Measurements from ENCODE around the gene ARL14EP. TPM values are rescaled to one million over a fixed set of nuclear protein-coding genes. Genes with fewer than 3 reads are reported as not detected.
A peak's percentile ranks its signal among the peaks of the same experiment; 100 is the strongest.

The ARL14EP gene
- total and polyA plus RNA-seq, 12 donors, result 10.1 to 43.5 (median 30.5) TPM

- DNase-seq, result no peak
- Histone ChIP-seq H3K27ac (no peak overlapping the region), H3K36me3 (peaks cover 0 to 40% (median 12%) of the 10 kb centered on the region in 9 donors), H3K4me3 (no peak overlapping the region), H3K9me3 (no peaks in the 10 kb centered on the region), H3K27me3 (no peaks in the 10 kb centered on the region), H3K4me1 (peaks cover 3 to 43% (median 33%) of the 10 kb centered on the region in 9 donors)
- ATAC-seq, result no peak
- TF ChIP-seq CTCF (IDR thresholded peaks at IDR 0.05), result no peak
- intact Hi-C loops (cut with DNase I), result loop anchor here in 3 of 10 donors (10.0 kb wide), 2 partner anchors 195 to 895 kb away; no protein-coding TSS in a partner anchor
- 77 to 79% methylated on average over 4 of the region's 4 CpGs for WGBS, 2 donors
Observed at GRCh38 chr11:30329150-30329940, 6.4 kb downstream of the ARL14EP start.

- intact Hi-C loops (cut with DNase I), result loop anchor here in 1 of 10 donors (5.0 kb wide), 1 partner anchor 901 kb away; no protein-coding TSS in a partner anchor
- Histone ChIP-seq H3K36me3 (peaks cover 0 to 78% (median 26%) of the 10 kb centered on the region in 9 donors), H3K9me3 (no peaks in the 10 kb centered on the region), H3K4me3 (no peak overlapping the region), H3K27ac (no peak overlapping the region), H3K4me1 (peaks cover 0 to 12% (median 5%) of the 10 kb centered on the region in 9 donors), H3K27me3 (no peaks in the 10 kb centered on the region)
- WGBS, 2 donors, result 73 to 75% methylated on average over 3 of the region's 3 CpGs
- peak in 7 of 9 donors; percentile 36 to 61 (median 49) for TF ChIP-seq CTCF (IDR thresholded peaks at IDR 0.05)
- DNase-seq (no peak), ATAC-seq (peak in 2 of 8 donors; percentile 50 to 69)
Observed at GRCh38 chr11:30333405-30333804, 10.5 kb downstream of the ARL14EP start.

GRCh38 chr11:30342736-30343166 is 19.8 kb downstream of the ARL14EP start:
- peaks cover 0 to 4% (median 0%) of the 10 kb centered on the region in 9 donors for H3K4me1 ChIP-seq
- WGBS, 2 donors, result 92 to 95% methylated on average over 1 of the region's 1 CpG
- no peak for TF ChIP-seq CTCF (IDR thresholded peaks at IDR 0.05)
- peaks cover 0 to 37% (median 0%) of the 10 kb centered on the region in 9 donors for H3K36me3 ChIP-seq
- peak overlapping the region in 1 of 10 donors; percentile 10 for H3K27ac ChIP-seq
- intact Hi-C loops (cut with DNase I), result loop anchor here in 3 of 10 donors (5.0 to 10.0 kb wide), 3 partner anchors 242 to 572 kb away; partner anchors contain the start of gene MPPED2 (in 2 of the 3)
- H3K27me3 ChIP-seq, result no peaks in the 10 kb centered on the region
- no peak overlapping the region for H3K4me3 ChIP-seq
- DNase-seq, result no peak
- ATAC-seq, result peak in 1 of 8 donors; percentile 42
- no peaks in the 10 kb centered on the region for H3K9me3 ChIP-seq

GRCh38 chr11:30344085-30344484 is 21.2 kb downstream of the ARL14EP start:
- ATAC-seq, result no peak
- intact Hi-C loops (cut with DNase I), result loop anchor here in 3 of 10 donors (5.0 to 10.0 kb wide), 3 partner anchors 241 to 571 kb away; partner anchors contain the start of gene MPPED2 (in 2 of the 3)
- no peak for TF ChIP-seq CTCF (IDR thresholded peaks at IDR 0.05)
- Histone ChIP-seq H3K4me1 (peaks cover 0 to 4% (median 0%) of the 10 kb centered on the region in 9 donors), H3K27me3 (no peaks in the 10 kb centered on the region), H3K36me3 (peaks cover 0 to 24% (median 0%) of the 10 kb centered on the region in 9 donors), H3K9me3 (no peaks in the 10 kb centered on the region), H3K4me3 (no peak overlapping the region), H3K27ac (no peak overlapping the region)
- DNase-seq, result no peak
